Activated T-helper 1 cell treated with anti-CD3 and anti-CD28 coated beads, Interleukin-2, amount 50 U/mL, for 16 hours (primary cell): Measurements from ENCODE around the gene RUFY2.

Experiments
- DNase-seq, 2 donors: peaks; one replicate each; pipeline ENCODE4 v3.0.0-alpha.2; 2020; ENCODE audit warnings: low read depth in 1 of 2, low spot score in 1 of 2

The RUFY2 gene

GRCh38 chr10:68365611-68366010 lies 41.5 kb downstream of the RUFY2 start:
- DNase-seq, result no peak

DNA sequence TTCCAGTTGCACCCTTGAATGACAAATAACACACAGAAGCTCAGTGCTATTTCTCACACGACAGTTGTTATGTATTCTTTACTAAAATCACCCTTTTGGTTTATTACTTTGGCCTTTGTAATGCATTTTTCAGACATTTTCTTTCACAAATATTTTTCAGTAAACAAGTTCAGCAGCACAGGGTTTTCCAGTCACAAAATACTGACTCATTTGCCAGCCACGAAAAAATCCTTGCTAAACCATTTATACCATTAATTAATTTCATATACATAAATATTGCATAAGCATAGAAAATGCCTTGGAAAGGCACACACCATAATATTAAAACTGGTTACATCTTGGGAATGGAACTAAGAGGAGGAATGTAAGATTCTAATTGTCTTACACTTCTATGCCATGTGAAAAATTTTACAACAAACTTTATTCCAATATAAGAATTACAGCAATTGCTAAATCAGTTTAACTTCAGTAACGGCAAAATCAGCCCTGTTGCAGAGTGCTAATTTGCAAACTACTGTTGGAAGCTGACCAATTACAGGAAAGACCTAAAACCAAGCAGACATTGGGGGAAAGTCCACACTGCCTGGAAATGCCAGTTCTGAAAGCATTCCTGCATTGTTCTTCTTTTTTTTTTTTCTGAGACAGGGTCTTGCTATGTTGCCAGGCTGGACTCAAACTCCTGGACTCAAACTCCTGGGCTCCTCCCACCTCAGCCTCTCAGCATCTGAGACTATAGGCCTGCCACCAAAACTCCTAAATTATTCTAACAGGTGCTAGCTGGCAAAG lies 42.8 kb downstream of the RUFY2 start:
- DNase-seq, result no peak

DNA sequence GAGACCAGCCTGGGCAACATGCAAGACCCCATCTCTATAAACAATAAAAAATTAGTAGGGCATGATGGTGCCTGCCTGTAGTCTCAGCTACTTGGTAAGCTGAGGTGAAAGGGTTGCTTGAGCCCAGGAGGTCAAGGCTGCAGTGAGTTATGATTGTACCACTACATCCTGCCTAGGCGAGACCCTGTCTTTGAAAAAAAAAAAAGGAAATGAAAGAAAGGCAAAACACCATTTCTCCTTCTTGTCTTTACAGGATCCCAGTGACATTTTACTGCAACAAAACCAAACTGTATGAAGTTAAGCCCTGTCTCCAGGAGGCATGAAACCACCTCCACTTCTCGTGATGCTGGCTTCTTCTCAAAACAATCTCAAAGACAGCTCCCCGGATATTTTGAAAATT lies 44.5 kb downstream of the RUFY2 start:
- DNase-seq, result no peak

- DNase-seq, result no peak
Measured at GRCh38 chr10:68359189-68359588, 47.9 kb downstream of the RUFY2 start.

DNA sequence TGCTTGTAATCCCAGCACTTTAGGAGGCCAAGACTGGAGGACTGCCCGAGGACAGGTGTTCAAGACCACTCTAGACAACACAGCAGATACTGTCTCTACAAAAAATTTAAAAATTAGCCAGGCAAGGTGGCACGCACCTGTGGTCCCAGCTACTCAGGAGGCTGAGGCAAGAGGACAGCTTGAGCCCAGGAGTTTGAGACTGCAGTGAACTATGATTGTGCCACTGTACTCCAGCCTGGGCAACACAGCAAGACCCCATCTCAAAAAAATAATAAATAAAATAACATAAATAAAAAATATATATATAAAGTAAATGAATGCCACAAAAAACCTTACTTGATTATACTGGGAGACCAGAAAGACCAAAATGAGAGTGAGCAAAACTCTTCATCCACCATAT lies 53.5 kb downstream of the RUFY2 start:
- no peak for DNase-seq

GRCh38 chr10:68348265-68348741 lies 58.8 kb downstream of the RUFY2 start:
- DNase-seq, result peak in 1 of 2 donors; percentile 14

DNA sequence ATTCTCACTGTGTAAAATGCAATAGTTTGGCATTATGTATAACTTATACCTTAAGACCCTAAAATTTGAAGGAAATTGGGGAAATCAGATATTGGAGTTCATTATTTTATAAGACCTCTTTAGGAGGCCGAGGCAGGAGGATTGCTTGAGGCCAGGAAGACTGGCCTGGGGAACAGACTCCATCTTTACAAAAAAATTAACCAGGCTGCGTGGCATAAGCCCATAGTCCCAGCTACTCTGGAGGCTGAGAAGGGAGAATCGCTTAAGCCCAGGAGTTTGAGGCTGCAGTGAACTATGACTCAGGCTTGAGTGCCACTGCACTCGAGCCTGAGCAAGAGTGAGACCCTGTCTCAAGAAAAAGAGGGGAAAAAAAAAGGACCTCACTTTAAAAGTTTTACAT lies 60.3 kb downstream of the RUFY2 start:
- no peak for DNase-seq

DNA sequence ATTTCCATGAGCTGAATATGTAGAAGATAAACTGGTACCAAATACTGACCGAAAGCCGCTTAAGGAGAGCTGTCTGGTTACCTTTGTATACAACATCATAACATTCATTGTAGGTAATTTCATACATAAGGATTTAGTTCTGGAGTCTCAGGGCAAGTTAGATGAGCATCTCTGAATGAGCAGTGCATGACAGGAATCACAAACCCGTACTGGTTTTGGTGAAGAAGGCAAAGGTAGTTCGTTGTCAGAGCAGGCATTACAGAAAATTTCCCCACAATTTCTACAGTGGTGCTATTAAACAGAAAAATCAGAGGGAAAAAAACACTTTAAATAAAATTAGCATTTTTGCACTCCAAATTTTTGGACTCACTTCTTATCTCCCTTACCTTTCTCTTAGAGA lies 61.5 kb downstream of the RUFY2 start:
- DNase-seq, result no peak

DNA sequence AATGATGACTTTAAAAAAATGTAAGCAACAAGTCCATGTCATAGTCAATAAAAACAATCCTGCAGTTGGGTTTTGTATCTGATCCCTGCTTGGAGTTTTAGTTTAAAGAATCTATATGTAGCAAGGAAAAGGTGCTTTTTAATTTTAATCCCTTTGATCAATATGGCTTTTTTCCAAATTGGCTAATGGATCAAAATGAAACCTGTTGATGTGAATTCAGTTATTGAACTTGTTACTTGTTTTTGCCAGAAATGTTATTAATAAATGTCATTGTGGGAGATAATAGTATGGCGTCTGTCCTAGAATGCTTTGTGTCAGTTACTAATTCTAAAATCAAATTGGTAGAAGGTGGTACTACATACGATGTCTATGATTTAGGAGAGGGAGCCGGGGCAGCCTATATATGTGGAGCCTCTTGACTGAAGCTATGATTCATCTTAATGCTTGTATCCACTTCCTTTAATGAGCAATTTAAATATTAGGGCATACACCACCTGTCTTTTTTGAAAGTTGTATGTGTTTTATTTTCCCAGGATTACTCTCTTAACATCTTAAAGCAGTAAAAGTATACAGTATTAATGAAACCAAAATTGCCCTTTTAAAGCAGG lies 64.1 kb downstream of the RUFY2 start:
- DNase-seq, result no peak

GRCh38 chr10:68340358-68341080 lies 66.6 kb downstream of the RUFY2 start:
- DNase-seq, result no peak

DNA sequence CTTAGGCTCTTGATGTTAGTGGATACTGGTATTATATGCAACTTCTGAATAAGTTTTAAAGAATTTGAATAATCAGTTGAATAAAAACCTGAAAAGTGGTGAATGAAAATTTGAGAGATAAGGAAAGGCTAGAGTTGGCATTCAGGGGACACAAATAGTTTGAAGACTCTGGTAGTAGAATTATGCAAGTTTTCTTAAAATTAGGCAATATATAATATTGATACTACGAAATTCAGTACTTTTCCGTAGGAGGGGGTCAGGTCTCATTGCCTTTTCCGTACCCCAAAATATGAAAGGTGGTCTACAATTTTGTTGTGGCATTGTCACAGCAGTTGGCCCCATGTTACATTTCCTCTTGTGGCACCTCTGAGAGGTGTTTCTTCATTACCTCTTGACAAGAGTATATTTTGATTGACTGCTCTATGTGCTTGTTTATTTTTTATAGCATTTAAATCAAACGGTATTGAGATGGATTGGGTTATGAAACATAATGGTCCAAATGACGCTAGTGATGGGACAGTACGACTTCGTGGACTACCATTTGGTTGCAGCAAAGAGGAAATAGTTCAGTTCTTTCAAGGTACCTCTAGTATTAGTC lies 70.2 kb downstream of the RUFY2 start:
- DNase-seq, result no peak

DNA sequence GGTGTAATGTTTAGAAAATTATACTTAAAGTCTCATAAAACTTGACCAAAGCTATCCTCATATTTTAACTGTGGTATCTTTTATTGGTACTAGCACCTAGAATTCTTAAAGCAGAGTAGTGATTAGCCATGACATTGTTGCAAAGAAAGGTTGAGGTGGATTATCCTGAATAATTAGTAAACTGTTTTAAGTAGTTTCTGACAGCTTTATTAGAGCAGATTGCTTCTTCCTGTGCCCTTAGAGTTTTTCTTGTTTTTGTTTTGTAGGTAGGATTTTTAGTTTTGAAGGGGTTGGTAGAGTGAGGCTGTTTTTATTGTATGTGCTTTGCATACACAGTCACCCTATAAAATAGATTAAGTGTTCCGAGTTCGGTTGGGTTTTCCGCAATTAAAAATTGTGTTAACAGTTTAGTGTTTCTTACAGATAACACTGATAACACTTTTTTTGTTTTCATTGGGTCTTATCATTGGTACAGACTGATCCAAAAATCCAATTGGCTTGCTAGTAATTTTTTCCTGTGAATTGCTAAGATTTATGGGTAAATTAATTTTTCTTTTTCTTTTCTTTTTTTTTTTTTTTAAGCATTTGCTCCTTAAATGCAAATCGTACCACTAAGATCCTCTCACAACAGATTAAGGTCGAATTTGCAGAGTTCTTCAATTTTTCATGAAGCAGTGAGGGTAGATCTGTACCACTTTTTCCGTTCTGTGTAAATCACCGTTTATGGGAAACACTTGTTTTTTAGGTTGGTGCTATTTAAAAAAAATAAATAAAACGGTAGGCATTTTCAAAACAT lies 72.2 kb downstream of the RUFY2 start:
- no peak for DNase-seq

GRCh38 chr10:68333440-68334431 lies 73.3 kb downstream of the RUFY2 start:
- no peak for DNase-seq

GRCh38 chr10:68333058-68333395 lies 74.0 kb downstream of the RUFY2 start:
- no peak for DNase-seq

DNA sequence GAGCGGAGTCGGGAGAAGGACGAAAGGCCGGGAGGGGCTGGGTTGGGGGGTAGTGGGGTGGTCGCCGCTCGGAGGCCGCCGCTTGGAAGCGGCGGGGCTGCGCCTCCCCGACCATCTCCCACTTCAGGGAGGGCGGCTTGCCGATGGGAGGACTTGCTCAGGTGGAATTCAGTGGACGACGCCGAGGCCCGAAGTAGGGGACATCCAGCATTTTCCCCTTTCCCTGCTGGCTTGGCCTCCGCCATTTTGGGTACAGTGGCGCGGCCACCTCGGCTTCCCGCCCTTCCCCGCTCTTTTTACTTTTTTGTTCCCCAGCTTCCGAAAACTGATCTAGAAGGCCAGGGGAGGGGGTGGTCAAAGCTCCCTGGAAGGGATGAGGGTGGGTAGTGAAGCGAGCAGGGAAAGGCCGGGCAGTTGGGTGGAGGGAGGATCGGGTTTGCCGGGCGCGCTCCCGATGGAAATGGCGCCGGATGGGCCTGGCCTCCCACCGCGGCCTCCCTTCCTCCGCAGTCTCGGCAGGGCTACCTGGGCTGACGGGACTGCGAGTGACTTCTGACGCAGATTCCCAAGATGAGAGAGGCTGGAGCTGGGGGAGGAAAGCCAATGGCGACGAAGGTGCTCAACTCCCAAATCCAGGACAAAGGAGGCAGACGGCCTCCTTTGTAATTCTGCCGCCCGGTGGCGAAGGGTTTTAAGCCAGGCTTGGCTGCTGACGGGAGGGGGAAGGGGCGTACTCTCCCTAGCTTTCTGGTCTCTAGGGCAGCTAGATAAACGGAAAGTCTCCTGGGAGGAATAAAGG lies 74.6 kb downstream of the RUFY2 start, which contains the start of gene PBLD:
Gene PBLD, minus strand, starts transcription at position 670 of the 799 bp plus-strand sequence. CDS start 26,084 bp downstream, outside the sequence.
- DNase-seq, result peak; percentile 32 to 38

DNA sequence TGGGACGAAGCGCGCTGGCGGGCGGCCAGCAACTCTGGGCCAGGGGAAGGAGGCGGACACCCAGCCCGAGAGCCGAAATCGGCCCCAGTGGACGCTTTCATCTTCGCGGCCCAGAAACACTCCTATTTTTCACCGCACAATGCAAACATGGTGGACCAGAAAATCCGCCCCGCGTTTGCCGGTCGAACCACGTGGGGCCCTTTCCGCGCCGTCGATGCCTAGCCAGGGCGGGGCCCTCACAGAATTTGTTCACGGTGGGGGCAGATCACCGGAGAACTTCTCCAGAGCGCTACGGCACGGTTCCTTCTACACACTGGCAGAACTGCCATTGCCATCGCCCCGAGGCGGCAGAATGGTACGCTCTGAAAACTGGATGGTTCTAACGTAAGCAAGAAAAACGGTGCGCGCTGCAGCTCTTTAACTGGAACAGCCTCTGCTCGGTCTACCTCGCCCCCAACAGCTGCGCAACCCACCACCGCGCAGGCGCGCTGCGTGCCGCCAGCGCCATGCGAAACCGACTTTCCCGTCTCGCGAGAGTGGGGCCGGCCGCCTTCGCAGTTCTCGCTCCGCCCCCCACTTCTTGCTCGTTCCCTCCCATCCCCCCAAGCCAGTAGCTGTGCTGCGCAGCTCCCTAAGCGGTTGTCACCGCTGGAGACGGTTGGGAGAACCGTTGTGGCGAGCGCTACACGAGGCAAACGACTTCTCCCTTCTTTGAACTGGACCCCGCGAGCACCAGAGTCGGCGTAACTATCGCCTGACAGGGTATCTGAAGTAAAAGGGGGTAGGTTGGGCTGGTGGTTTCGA lies 75.4 kb downstream of the RUFY2 start, which contains the start of gene HNRNPH3:
Gene HNRNPH3, plus strand, starts transcription at position 610 of the 804 bp plus-strand sequence. CDS start 5,158 bp downstream, outside the sequence.
- DNase-seq, result peak; percentile 98

GRCh38 chr10:68330852-68331454 lies 76.1 kb downstream of the RUFY2 start:
- DNase-seq, result no peak
